Adrenal gland (tissue), 5 donors: ENCODE results near the gene PCSK6.

Experiments used
- POLR2A ChIP-seq, 2 donors: fragments of 450-650 bp; IDR thresholded peaks; one replicate each; pipeline ENCODE4 v1.6.1; 2017; ENCODE audit warnings: antibody characterized with exemption in 2 of 2, mild to moderate bottlenecking in 2 of 2, moderate library complexity in 1 of 2
- TF ChIP-seq, protein P1 (sequence below), 6 experiments: fragments of 450-650 bp in 4 of 6; fragments of 200-600 bp in 2 of 6; sonication (generic) in 1 of 6; IDR thresholded peaks; 1 replicate in 5 of 6; 2 replicates in 1 of 6; pipeline versions ENCODE4 v1.5.1 to v1.8.0; 2016 to 2021; ENCODE audit warnings: antibody characterized with exemption in 6 of 6, mild to moderate bottlenecking in 2 of 6, moderate library complexity in 1 of 6
- donor health status: DM: no; HTN: no; CAD: no.

GRCh38 chr15:101520395-101520794, 30.9 kb upstream of the PCSK6 start:
- TF ChIP-seq, protein P1, sequence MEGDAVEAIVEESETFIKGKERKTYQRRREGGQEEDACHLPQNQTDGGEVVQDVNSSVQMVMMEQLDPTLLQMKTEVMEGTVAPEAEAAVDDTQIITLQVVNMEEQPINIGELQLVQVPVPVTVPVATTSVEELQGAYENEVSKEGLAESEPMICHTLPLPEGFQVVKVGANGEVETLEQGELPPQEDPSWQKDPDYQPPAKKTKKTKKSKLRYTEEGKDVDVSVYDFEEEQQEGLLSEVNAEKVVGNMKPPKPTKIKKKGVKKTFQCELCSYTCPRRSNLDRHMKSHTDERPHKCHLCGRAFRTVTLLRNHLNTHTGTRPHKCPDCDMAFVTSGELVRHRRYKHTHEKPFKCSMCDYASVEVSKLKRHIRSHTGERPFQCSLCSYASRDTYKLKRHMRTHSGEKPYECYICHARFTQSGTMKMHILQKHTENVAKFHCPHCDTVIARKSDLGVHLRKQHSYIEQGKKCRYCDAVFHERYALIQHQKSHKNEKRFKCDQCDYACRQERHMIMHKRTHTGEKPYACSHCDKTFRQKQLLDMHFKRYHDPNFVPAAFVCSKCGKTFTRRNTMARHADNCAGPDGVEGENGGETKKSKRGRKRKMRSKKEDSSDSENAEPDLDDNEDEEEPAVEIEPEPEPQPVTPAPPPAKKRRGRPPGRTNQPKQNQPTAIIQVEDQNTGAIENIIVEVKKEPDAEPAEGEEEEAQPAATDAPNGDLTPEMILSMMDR (IDR thresholded peaks at IDR 0.05), result no peak
- no peak for TF ChIP-seq POLR2A (IDR thresholded peaks at IDR 0.05)
